Vagina (tissue), 2 donors: ENCODE data around the gene FEM1C. TPM values are rescaled to one million over a fixed set of nuclear protein-coding genes. Genes with fewer than 3 reads are reported as not detected.

Experiments
- DNase-seq, 2 donors: peaks; one replicate each; pipeline ENCODE4 v3.0.0-alpha.2; 2017; ENCODE audit errors: extremely low spot score in 2 of 2
- H3K27ac ChIP-seq: fragments of 200-600 bp; sonication (generic); one replicate; pipeline ENCODE4 v1.5.1; 2019
- H3K27me3 ChIP-seq: fragments of 200-600 bp; sonication (generic); one replicate; pipeline ENCODE4 v1.5.1; 2019
- H3K36me3 ChIP-seq, 2 donors: fragments of 200-600 bp; sonication (generic); one replicate each; pipeline ENCODE4 v1.5.1; 2017 to 2019
- H3K4me1 ChIP-seq: fragments of 200-600 bp; sonication (generic); one replicate; pipeline ENCODE4 v1.5.1; 2019
- H3K4me3 ChIP-seq, 2 donors: fragments of 200-600 bp; sonication (generic); 1 replicate in 1 of 2; 2 replicates in 1 of 2; pipeline ENCODE4 v1.5.1; 2016 to 2019
- H3K9me3 ChIP-seq: fragments of 200-600 bp; sonication (generic); one replicate; pipeline ENCODE4 v1.5.1; 2019
- CTCF ChIP-seq, 3 experiments: fragments of 450-650 bp in 2 of 3; fragments of 200-600 bp in 1 of 3; sonication (generic) in 1 of 3; IDR thresholded peaks; one replicate each; pipeline ENCODE4 v1.5.1; 2017 to 2019; ENCODE audit warnings: antibody characterized with exemption in 3 of 3, mild to moderate bottlenecking in 2 of 3, moderate library complexity in 2 of 3
- POLR2A ChIP-seq, 2 donors: fragments of 450-650 bp; IDR thresholded peaks; one replicate each; pipeline ENCODE4 v1.6.1; 2017; ENCODE audit warnings: antibody characterized with exemption in 2 of 2, mild to moderate bottlenecking in 2 of 2, moderate library complexity in 2 of 2
- POLR2AphosphoS5 ChIP-seq, 2 donors: sonication (generic); formaldehyde crosslinking; IDR thresholded peaks; one replicate each; pipeline ENCODE4 v1.9.0; 2017; ENCODE audit warnings: antibody characterized with exemption in 2 of 2, mild to moderate bottlenecking in 2 of 2, low read depth in 1 of 2; ENCODE audit not compliant: insufficient read depth in 1 of 2
- intact Hi-C: fragments of 100-400 bp; cut with DNase I; formaldehyde crosslinking; loops from one replicate; pipeline ENCODE4 v1.15.1; 2023
- total RNA-seq: library from RNA; depleted of rRNA; stranded (reverse); fragments of >200 nt; gene quantifications from one replicate; pipeline ENCODE4 v1.2.3, GENCODE V29; 2016

The FEM1C gene
- total RNA-seq, 1 donor from 2014 or later, result 16.5 TPM

- Histone ChIP-seq H3K27ac (no peak overlapping the region), H3K27me3 (no peaks in the 10 kb centered on the region), H3K4me1 (no peaks in the 10 kb centered on the region), H3K9me3 (no peaks in the 10 kb centered on the region), H3K4me3 (no peak overlapping the region), H3K36me3 (no peaks in the 10 kb centered on the region)
- intact Hi-C loops, result no loop called here
- DNase-seq, result no peak
- TF ChIP-seq CTCF (IDR thresholded peaks at IDR 0.05), result no peak
- TF ChIP-seq POLR2AphosphoS5 (IDR thresholded peaks at IDR 0.05; ENCODE audit: insufficient read depth in 1 of 2, low read depth in 1 of 2), result peak in 1 of 2 donors; percentile 41
- no peak for TF ChIP-seq POLR2A (IDR thresholded peaks at IDR 0.05)
Observed at GRCh38 chr5:115558388-115558956, 13.9 kb upstream of the FEM1C start.

GRCh38 chr5:115557667-115558387 is 13.3 kb upstream of the FEM1C start:
- no peaks in the 10 kb centered on the region for H3K4me1 ChIP-seq
- H3K9me3 ChIP-seq, result no peaks in the 10 kb centered on the region
- intact Hi-C loops, result no loop called here
- no peaks in the 10 kb centered on the region for H3K36me3 ChIP-seq
- H3K27me3 ChIP-seq, result no peaks in the 10 kb centered on the region
- no peak overlapping the region for H3K4me3 ChIP-seq
- no peak for DNase-seq
- no peak for TF ChIP-seq POLR2A (IDR thresholded peaks at IDR 0.05)
- TF ChIP-seq CTCF (IDR thresholded peaks at IDR 0.05), result no peak
- TF ChIP-seq POLR2AphosphoS5 (IDR thresholded peaks at IDR 0.05; ENCODE audit: insufficient read depth in 1 of 2, low read depth in 1 of 2), result no peak
- no peak overlapping the region for H3K27ac ChIP-seq

GRCh38 chr5:115556276-115556675 is 11.7 kb upstream of the FEM1C start:
- Histone ChIP-seq H3K4me3 (no peak overlapping the region), H3K27me3 (no peaks in the 10 kb centered on the region), H3K27ac (no peak overlapping the region), H3K9me3 (no peaks in the 10 kb centered on the region), H3K4me1 (no peaks in the 10 kb centered on the region), H3K36me3 (no peaks in the 10 kb centered on the region)
- DNase-seq, result no peak
- intact Hi-C loops, result no loop called here
- TF ChIP-seq CTCF (IDR thresholded peaks at IDR 0.05), result no peak
- no peak for TF ChIP-seq POLR2A (IDR thresholded peaks at IDR 0.05)
- TF ChIP-seq POLR2AphosphoS5 (IDR thresholded peaks at IDR 0.05; ENCODE audit: insufficient read depth in 1 of 2, low read depth in 1 of 2), result no peak

GRCh38 chr5:115555084-115555633 is 10.6 kb upstream of the FEM1C start:
- no peak overlapping the region for H3K27ac ChIP-seq
- no peaks in the 10 kb centered on the region for H3K36me3 ChIP-seq
- intact Hi-C loops, result no loop called here
- no peaks in the 10 kb centered on the region for H3K27me3 ChIP-seq
- no peak for DNase-seq
- no peak overlapping the region for H3K4me3 ChIP-seq
- no peak for TF ChIP-seq POLR2AphosphoS5 (IDR thresholded peaks at IDR 0.05; ENCODE audit: insufficient read depth in 1 of 2, low read depth in 1 of 2)
- no peak for TF ChIP-seq CTCF (IDR thresholded peaks at IDR 0.05)
- TF ChIP-seq POLR2A (IDR thresholded peaks at IDR 0.05), result no peak
- H3K4me1 ChIP-seq, result no peaks in the 10 kb centered on the region
- no peaks in the 10 kb centered on the region for H3K9me3 ChIP-seq

- Histone ChIP-seq H3K9me3 (no peaks in the 10 kb centered on the region), H3K27me3 (no peaks in the 10 kb centered on the region), H3K27ac (no peak overlapping the region), H3K36me3 (no peaks in the 10 kb centered on the region), H3K4me3 (no peak overlapping the region), H3K4me1 (no peaks in the 10 kb centered on the region)
- peak in 1 of 2 donors; percentile 48 for TF ChIP-seq POLR2AphosphoS5 (IDR thresholded peaks at IDR 0.05; ENCODE audit: insufficient read depth in 1 of 2, low read depth in 1 of 2)
- no peak for TF ChIP-seq POLR2A (IDR thresholded peaks at IDR 0.05)
- intact Hi-C loops, result no loop called here
- DNase-seq, result no peak
Observed at GRCh38 chr5:115553082-115553481, 8.5 kb upstream of the FEM1C start.
